RWPE2 (cell line): Measurements from ENCODE around the gene SS18L1.

Source experiments
- ATAC-seq: fragments of 200-7000 bp; cut with Tn5 transposase; 3 replicates; pipeline ENCODE4 v1.9.1; 2021; ENCODE audit warnings: low read depth
- DNase-seq: peaks from one replicate; pipeline ENCODE4 v3.0.0-alpha.2; 2020; ENCODE audit warnings: low spot score
- H3K27ac ChIP-seq: fragments of 450-650 bp; 2 replicates; pipeline ENCODE4 v1.5.1; 2017; ENCODE audit warnings: mild to moderate bottlenecking; ENCODE audit not compliant: poor library complexity, severe bottlenecking
- H3K27me3 ChIP-seq: fragments of 250-450 bp; sonication (Bioruptor Pico); 2 replicates; pipeline ENCODE4 v1.5.1; 2021; ENCODE audit warnings: mild to moderate bottlenecking, moderate library complexity; ENCODE audit not compliant: insufficient read depth, poor library complexity, severe bottlenecking
- H3K36me3 ChIP-seq: fragments of 250-450 bp; sonication (Bioruptor Pico); 2 replicates; pipeline ENCODE4 v1.5.1; 2020; ENCODE audit warnings: low read depth, mild to moderate bottlenecking, moderate library complexity
- H3K4me1 ChIP-seq: fragments of 250-450 bp; sonication (Bioruptor Pico); 2 replicates; pipeline ENCODE4 v1.5.1; 2021; ENCODE audit warnings: mild to moderate bottlenecking, moderate library complexity; ENCODE audit not compliant: insufficient read depth, poor library complexity, severe bottlenecking
- H3K4me3 ChIP-seq: fragments of 250-450 bp; sonication (Bioruptor Pico); 2 replicates; pipeline ENCODE4 v1.5.1; 2021; ENCODE audit warnings: mild to moderate bottlenecking, moderate library complexity; ENCODE audit not compliant: severe bottlenecking
- H3K9me3 ChIP-seq: fragments of 250-450 bp; sonication (Bioruptor Pico); 2 replicates; pipeline ENCODE4 v1.5.1; 2021; ENCODE audit warnings: mild to moderate bottlenecking, moderate library complexity; ENCODE audit not compliant: severe bottlenecking
- CTCF ChIP-seq: fragments of 450-650 bp; IDR thresholded peaks from one replicate; pipeline ENCODE4 v1.5.1; 2017; ENCODE audit warnings: mild to moderate bottlenecking, moderate library complexity; ENCODE audit not compliant: poor library complexity, severe bottlenecking

SS18L1 gene

GRCh38 chr20:62201173-62202082 lies 57.9 kb downstream of the SS18L1 start:
- Histone ChIP-seq H3K36me3 (peaks cover 64% of the 10 kb centered on the region), H3K4me1 (peaks cover 18% of the 10 kb centered on the region), H3K4me3 (no peak overlapping the region), H3K9me3 (no peaks in the 10 kb centered on the region), H3K27me3 (no peaks in the 10 kb centered on the region), H3K27ac (peak overlapping the region; percentile 75)
- DNase-seq = peak; percentile 86
- no peak for ATAC-seq
- TF ChIP-seq CTCF = no peak

GRCh38 chr20:62202083-62202395 lies 58.5 kb downstream of the SS18L1 start:
- peaks cover 18% of the 10 kb centered on the region for H3K4me1 ChIP-seq
- H3K9me3 ChIP-seq = no peaks in the 10 kb centered on the region
- no peak overlapping the region for H3K4me3 ChIP-seq
- peak; percentile 21; the same call in 1 of the 3 replicates for ATAC-seq
- no peaks in the 10 kb centered on the region for H3K27me3 ChIP-seq
- peaks cover 58% of the 10 kb centered on the region for H3K36me3 ChIP-seq
- H3K27ac ChIP-seq = peak overlapping the region; percentile 75
- no peak for DNase-seq
- no peak for TF ChIP-seq CTCF

- ATAC-seq = no peak
- H3K27me3 ChIP-seq = no peaks in the 10 kb centered on the region
- H3K9me3 ChIP-seq = no peaks in the 10 kb centered on the region
- DNase-seq = peak; percentile 80
- H3K4me3 ChIP-seq = no peak overlapping the region
- H3K36me3 ChIP-seq = peaks cover 50% of the 10 kb centered on the region
- peak overlapping the region; percentile 75 for H3K27ac ChIP-seq
- no peak for TF ChIP-seq CTCF
- H3K4me1 ChIP-seq = peaks cover 18% of the 10 kb centered on the region
Observed at GRCh38 chr20:62202676-62203377, 59.3 kb downstream of the SS18L1 start.

DNA sequence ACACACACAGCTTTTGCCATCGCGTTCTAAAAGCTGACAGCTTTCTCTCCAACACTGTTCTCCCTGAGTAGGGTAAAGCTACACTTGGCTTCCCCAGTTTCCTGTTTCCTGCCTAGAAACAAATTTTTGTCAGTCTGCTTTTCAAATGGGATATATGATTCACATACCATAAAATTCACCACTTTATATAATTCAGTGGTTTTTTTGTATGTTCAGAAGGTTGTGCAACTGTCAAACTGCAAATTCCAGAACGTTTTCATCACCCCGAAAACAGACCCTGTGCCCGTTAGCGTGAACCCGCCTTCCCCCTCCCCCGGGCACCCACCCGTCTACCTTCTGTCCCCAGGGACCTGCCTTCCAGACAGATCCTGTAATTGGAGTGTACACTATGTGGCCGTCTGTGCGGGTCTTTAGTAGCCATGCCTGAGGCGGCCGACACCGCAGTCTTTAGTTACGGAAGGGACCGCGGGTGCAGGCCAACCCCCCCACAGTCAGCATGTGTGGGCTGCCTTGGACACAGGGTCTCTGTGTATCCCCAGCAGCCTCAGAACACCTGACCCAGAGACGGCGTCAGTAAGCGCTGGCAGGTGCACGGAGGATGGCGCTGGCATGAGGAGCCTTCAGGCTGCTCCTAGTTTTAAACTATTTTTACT lies 59.9 kb downstream of the SS18L1 start:
- Histone ChIP-seq H3K27ac (peak overlapping the region; percentile 75), H3K36me3 (peaks cover 44% of the 10 kb centered on the region), H3K9me3 (no peaks in the 10 kb centered on the region), H3K4me3 (no peak overlapping the region), H3K4me1 (peaks cover 18% of the 10 kb centered on the region), H3K27me3 (no peaks in the 10 kb centered on the region)
- no peak for TF ChIP-seq CTCF
- peak; percentile 83 for DNase-seq
- peak; percentile 64 for ATAC-seq
